Endodermal cell (in vitro differentiated cells): ENCODE data around the gene APEX1. TPM values are rescaled to one million over a fixed set of nuclear protein-coding genes. Genes with fewer than 3 reads are reported as not detected.

ENCODE experiments used
- DNase-seq: peaks from one replicate; pipeline ENCODE4 v3.0.0-alpha.2; 2017
- H3K27ac ChIP-seq: 2 replicates; pipeline ENCODE4 v1.5.1; 2013; ENCODE audit warnings: mild to moderate bottlenecking, low read depth, low read length, moderate library complexity
- H3K27me3 ChIP-seq: 2 replicates; pipeline ENCODE4 v1.6.1; 2013; ENCODE audit warnings: mild to moderate bottlenecking, low read length, moderate library complexity; ENCODE audit not compliant: insufficient read depth, control insufficient read depth, poor library complexity, severe bottlenecking
- H3K36me3 ChIP-seq: 2 replicates; pipeline ENCODE4 v1.7.0; 2013; ENCODE audit warnings: mild to moderate bottlenecking, low read length, moderate library complexity; ENCODE audit not compliant: control insufficient read depth, insufficient read depth
- H3K4me1 ChIP-seq: one replicate; pipeline ENCODE4 v1.7.0; 2013; ENCODE audit warnings: low read length; ENCODE audit not compliant: control insufficient read depth, insufficient read depth
- H3K4me3 ChIP-seq: 2 replicates; pipeline ENCODE4 v1.5.1; 2013; ENCODE audit warnings: mild to moderate bottlenecking, low read length, moderate library complexity
- H3K9ac ChIP-seq: 2 replicates; pipeline ENCODE4 v1.6.1; 2013; ENCODE audit warnings: mild to moderate bottlenecking, low read length, moderate library complexity; ENCODE audit not compliant: poor library complexity, severe bottlenecking; ENCODE audit errors: extremely low read depth
- H3K9me3 ChIP-seq: 2 replicates; pipeline ENCODE4 v1.6.1; 2013; ENCODE audit warnings: mild to moderate bottlenecking, low read length, moderate library complexity; ENCODE audit not compliant: control insufficient read depth
- H3K27ac Mint-ChIP-seq: 2 replicates; pipeline ENCODE4 v1.8.0; 2020; ENCODE audit warnings: mixed read lengths
- H3K27me3 Mint-ChIP-seq: 2 replicates; pipeline ENCODE4 v1.8.0; 2021; ENCODE audit warnings: mild to moderate bottlenecking, mixed read lengths; ENCODE audit not compliant: insufficient read depth
- H3K36me3 Mint-ChIP-seq: 2 replicates; pipeline ENCODE4 v1.8.0; 2020; ENCODE audit warnings: low read depth, mixed read lengths
- H3K4me1 Mint-ChIP-seq: 2 replicates; pipeline ENCODE4 v1.8.0; 2020; ENCODE audit warnings: mixed read lengths
- H3K4me3 Mint-ChIP-seq: 2 replicates; pipeline ENCODE4 v1.8.0; 2020; ENCODE audit warnings: mild to moderate bottlenecking, moderate library complexity, mixed read lengths
- H3K9me3 Mint-ChIP-seq: 2 replicates; pipeline ENCODE4 v1.8.0; 2020; ENCODE audit warnings: mild to moderate bottlenecking, mixed read lengths
- WGBS, 2 experiments: methylation state at CpG; one replicate each; pipeline versions ENCODE4 v1.1.5 to v1.1.7; 2013; ENCODE audit warnings: missing lambda C conversion rate in 2 of 2, mixed read lengths in 1 of 2; ENCODE audit not compliant: insufficient coverage in 1 of 2, insufficient read length in 1 of 2; 5-methylcytosine and 5-hydroxymethylcytosine counted together
- total RNA-seq, 2 donors: library from RNA; stranded (reverse); fragmentation: NEBNext Ultra II Directional in 1 of 2; extraction: Animal tissue kit (Norgen Biotek cat#: 25700) in 1 of 2; gene quantifications; 2 replicates in 1 of 2; 3 replicates in 1 of 2; pipeline ENCODE4 v1.2.1, GENCODE V29; 2021
- TF ChIP-seq, protein P1 (sequence below): fragments of 200-600 bp; sonication (generic); conservative IDR thresholded peaks from 2 replicates; pipeline ENCODE4 v1.5.0; 2021; ENCODE audit warnings: antibody characterized with exemption, mild to moderate bottlenecking

Gene APEX1
- total RNA-seq, 2 donors from 2014 or later: 228 to 249 TPM

GRCh38 chr14:20412411-20412810 is 42.6 kb upstream of the APEX1 start:
- H3K4me3 Mint-ChIP-seq: peak overlapping the region; percentile 74
- H3K9ac ChIP-seq: peak overlapping the region; percentile 66
- H3K27ac Mint-ChIP-seq: peak overlapping the region; percentile 92

GRCh38 chr14:20412876-20413743 is 41.9 kb upstream of the APEX1 start, which contains the start of gene TEP1:
TSS of gene TEP1 (minus strand) at chr14:20413501. CDS start at chr14:20408439, 5,062 bp downstream.
- no peaks in the 10 kb centered on the region for H3K9me3 ChIP-seq
- 0 to 1% methylated on average over 21 to 42 of the region's 43 CpGs for WGBS, 2 experiments
- peaks cover 24% of the 10 kb centered on the region for H3K4me1 Mint-ChIP-seq
- H3K4me3 ChIP-seq: peak within 1 kb of the TSS; percentile 98
- H3K4me1 ChIP-seq: peaks cover 6% of the 10 kb centered on the region
- peak within 1 kb of the TSS; percentile 92 for H3K27ac Mint-ChIP-seq
- peak within 1 kb of the TSS; percentile 66 for H3K9ac ChIP-seq
- H3K36me3 Mint-ChIP-seq: peaks cover 3% of the 10 kb centered on the region
- H3K27me3 Mint-ChIP-seq: no peaks in the 10 kb centered on the region
- H3K9me3 Mint-ChIP-seq: no peaks in the 10 kb centered on the region
- no peak within 1 kb of the TSS for H3K27ac ChIP-seq
- H3K36me3 ChIP-seq: peaks cover under 1% of the 10 kb centered on the region
- TF ChIP-seq, protein P1, sequence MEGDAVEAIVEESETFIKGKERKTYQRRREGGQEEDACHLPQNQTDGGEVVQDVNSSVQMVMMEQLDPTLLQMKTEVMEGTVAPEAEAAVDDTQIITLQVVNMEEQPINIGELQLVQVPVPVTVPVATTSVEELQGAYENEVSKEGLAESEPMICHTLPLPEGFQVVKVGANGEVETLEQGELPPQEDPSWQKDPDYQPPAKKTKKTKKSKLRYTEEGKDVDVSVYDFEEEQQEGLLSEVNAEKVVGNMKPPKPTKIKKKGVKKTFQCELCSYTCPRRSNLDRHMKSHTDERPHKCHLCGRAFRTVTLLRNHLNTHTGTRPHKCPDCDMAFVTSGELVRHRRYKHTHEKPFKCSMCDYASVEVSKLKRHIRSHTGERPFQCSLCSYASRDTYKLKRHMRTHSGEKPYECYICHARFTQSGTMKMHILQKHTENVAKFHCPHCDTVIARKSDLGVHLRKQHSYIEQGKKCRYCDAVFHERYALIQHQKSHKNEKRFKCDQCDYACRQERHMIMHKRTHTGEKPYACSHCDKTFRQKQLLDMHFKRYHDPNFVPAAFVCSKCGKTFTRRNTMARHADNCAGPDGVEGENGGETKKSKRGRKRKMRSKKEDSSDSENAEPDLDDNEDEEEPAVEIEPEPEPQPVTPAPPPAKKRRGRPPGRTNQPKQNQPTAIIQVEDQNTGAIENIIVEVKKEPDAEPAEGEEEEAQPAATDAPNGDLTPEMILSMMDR: no peak
- DNase-seq: peak; percentile 93
- H3K27me3 ChIP-seq: no peaks in the 10 kb centered on the region
- peak within 1 kb of the TSS; percentile 74 for H3K4me3 Mint-ChIP-seq

More at GRCh38 chr14:20412411-20412810, 42.6 kb upstream of the APEX1 start:
- Mint-ChIP-seq H3K4me1 (peaks cover 17% of the 10 kb centered on the region), H3K27me3 (no peaks in the 10 kb centered on the region), H3K36me3 (peaks cover 10% of the 10 kb centered on the region), H3K9me3 (no peaks in the 10 kb centered on the region)
- H3K27me3 ChIP-seq: no peaks in the 10 kb centered on the region
- peak overlapping the region; percentile 98 for H3K4me3 ChIP-seq
- H3K36me3 ChIP-seq: peaks cover 8% of the 10 kb centered on the region
- TF ChIP-seq, protein P1: no peak
- no peak overlapping the region for H3K27ac ChIP-seq
- no peaks in the 10 kb centered on the region for H3K9me3 ChIP-seq
- WGBS, 2 experiments: 14 to 43% methylated on average over 1 to 7 of the region's 7 CpGs
- DNase-seq: no peak
- no peaks in the 10 kb centered on the region for H3K4me1 ChIP-seq

DNA sequence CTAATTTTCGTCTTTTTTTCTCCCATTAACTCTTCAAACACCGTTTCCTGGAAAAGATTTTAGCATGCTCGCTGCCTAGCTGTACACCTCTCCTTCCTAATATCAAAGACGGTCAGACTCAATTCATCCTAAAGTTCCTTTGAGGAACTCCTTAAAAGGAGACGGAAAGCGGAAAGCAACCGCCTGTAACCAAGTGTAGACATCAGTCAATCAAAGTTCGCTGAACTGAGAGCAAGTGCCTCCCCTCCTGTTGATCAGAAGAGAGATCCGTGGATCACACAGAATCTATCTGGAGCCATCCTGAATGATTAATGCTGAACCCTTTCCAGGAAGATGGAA is 41.3 kb upstream of the APEX1 start:
- TF ChIP-seq, protein P1: no peak
- H3K9ac ChIP-seq: peak overlapping the region; percentile 66
- H3K4me1 Mint-ChIP-seq: peaks cover 28% of the 10 kb centered on the region
- H3K27ac ChIP-seq: no peak overlapping the region
- 3 to 6% methylated on average over 9 of the region's 9 CpGs for WGBS, 2 experiments
- DNase-seq: no peak
- H3K4me3 Mint-ChIP-seq: peak overlapping the region; percentile 74
- no peaks in the 10 kb centered on the region for H3K27me3 Mint-ChIP-seq
- H3K36me3 Mint-ChIP-seq: peaks cover 1% of the 10 kb centered on the region
- H3K4me1 ChIP-seq: peaks cover 9% of the 10 kb centered on the region
- H3K27ac Mint-ChIP-seq: peak overlapping the region; percentile 92
- no peaks in the 10 kb centered on the region for H3K36me3 ChIP-seq
- H3K9me3 Mint-ChIP-seq: no peaks in the 10 kb centered on the region
- no peaks in the 10 kb centered on the region for H3K27me3 ChIP-seq
- H3K9me3 ChIP-seq: no peaks in the 10 kb centered on the region
- H3K4me3 ChIP-seq: peak overlapping the region; percentile 98
